Measurements from ENCODE around the gene WDCP.

WDCP gene

DNA sequence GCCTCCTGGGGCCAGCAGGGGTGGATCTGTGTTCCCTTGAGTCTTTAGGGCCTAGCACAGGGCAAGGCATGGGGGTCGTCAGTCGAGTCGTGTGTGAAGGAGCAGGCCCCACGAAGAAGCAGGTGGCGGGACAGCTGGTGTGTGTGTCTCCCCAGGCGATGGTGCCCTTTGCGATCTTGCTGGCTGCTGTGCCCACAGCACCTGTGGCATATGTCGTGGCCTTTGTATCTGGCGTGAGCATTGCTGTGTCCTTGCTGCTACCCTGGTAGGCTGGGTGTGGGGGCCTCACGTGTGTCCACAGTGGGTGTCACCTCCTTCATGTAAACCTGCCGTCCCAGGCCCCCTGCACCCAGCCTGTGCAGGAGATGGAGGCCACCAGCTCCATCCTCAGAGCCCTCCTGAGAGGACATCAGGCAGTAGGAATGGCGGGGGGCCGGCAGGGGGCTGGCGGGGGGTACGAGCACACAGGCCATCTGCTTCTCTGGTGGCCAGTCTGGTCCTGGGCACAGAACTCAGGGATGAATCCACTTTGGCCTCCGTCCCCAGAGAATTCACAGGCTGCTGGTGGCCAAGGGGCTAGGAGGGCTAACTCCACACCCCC lies 24.1 kb downstream of the WDCP start:
- TF ChIP-seq NFRKB (IDR thresholded peaks at IDR 0.05) (no peak), FOXA1 (IDR thresholded peaks at IDR 0.05) (no peak)
- CTCF ChIA-PET, result interaction anchor here (0.6 kb wide), 1 partner anchor 10 kb away, joined by 3 read pairs; no protein-coding TSS in a partner anchor
- POLR2A ChIA-PET, result interaction anchor here (1.8 kb wide), 1 partner anchor 24 kb away, joined by 5 read pairs; the partner anchor contains the start of gene WDCP
- no peak for DNase-seq (ENCODE audit: extremely low spot score)

DNA sequence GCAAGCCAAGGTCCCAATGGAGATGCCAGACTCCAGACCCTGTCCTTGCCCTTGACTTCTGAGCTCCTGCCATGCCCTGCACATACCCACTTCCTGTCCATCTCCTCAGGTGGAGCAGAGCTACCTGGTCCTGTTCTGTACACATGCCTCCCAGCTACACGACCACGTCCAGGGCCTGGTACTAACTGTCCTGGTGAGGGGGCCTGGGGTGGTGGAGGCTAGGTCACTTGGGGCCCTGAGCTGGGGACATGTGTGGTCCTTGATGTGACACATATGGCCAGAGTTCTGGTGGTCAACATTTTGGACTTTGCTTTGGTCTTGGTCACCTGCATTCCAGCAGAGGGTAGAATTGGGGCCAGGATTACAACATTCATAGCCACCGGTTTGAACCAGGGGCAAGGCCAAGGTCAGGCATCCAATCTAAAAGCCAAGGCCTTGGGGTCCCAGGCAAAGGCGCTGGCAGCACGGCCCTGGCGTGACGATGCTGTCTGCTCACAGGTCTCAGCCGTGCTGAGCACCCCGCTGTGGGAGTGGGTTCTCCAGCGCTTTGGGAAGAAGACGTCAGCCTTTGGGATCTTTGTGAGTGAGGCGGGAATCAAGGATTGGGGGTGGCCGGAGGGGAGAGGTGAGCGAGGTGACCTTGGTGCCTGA lies 24.7 kb downstream of the WDCP start:
- CTCF ChIA-PET, result no interaction called here
- POLR2A ChIA-PET, result interaction anchor here (0.9 kb wide), 1 partner anchor 25 kb away, joined by 3 read pairs; the partner anchor contains the start of gene WDCP
- DNase-seq (ENCODE audit: extremely low spot score), result no peak
- TF ChIP-seq FOXA1 (IDR thresholded peaks at IDR 0.05) (no peak), ELF4 (IDR thresholded peaks at IDR 0.05) (no peak), FOXM1 (IDR thresholded peaks at IDR 0.05; ENCODE audit: borderline replicate concordance) (no peak), NFRKB (IDR thresholded peaks at IDR 0.05) (no peak), HDGF (IDR thresholded peaks at IDR 0.05; ENCODE audit: borderline replicate concordance) (no peak), TARDBP (IDR thresholded peaks at IDR 0.05) (no peak), SP1 (IDR thresholded peaks at IDR 0.05) (no peak), L3MBTL2 (conservative IDR thresholded peaks at IDR 0.05) (no peak), CTBP1 (IDR thresholded peaks at IDR 0.05; ENCODE audit: borderline replicate concordance) (no peak), SUZ12 (IDR thresholded peaks at IDR 0.05) (no peak), ZNF384 (IDR thresholded peaks at IDR 0.05) (no peak), ARNT (IDR thresholded peaks at IDR 0.05) (no peak), BHLHE40 (IDR thresholded peaks at IDR 0.05; ENCODE audit: borderline replicate concordance) (no peak), FOXK2 (IDR thresholded peaks at IDR 0.05) (no peak), LEF1 (IDR thresholded peaks at IDR 0.05; ENCODE audit: borderline replicate concordance) (no peak)
- TF ChIP-seq, protein P1, sequence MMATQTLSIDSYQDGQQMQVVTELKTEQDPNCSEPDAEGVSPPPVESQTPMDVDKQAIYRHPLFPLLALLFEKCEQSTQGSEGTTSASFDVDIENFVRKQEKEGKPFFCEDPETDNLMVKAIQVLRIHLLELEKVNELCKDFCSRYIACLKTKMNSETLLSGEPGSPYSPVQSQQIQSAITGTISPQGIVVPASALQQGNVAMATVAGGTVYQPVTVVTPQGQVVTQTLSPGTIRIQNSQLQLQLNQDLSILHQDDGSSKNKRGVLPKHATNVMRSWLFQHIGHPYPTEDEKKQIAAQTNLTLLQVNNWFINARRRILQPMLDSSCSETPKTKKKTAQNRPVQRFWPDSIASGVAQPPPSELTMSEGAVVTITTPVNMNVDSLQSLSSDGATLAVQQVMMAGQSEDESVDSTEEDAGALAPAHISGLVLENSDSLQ (IDR thresholded peaks at IDR 0.05), result no peak

DNA sequence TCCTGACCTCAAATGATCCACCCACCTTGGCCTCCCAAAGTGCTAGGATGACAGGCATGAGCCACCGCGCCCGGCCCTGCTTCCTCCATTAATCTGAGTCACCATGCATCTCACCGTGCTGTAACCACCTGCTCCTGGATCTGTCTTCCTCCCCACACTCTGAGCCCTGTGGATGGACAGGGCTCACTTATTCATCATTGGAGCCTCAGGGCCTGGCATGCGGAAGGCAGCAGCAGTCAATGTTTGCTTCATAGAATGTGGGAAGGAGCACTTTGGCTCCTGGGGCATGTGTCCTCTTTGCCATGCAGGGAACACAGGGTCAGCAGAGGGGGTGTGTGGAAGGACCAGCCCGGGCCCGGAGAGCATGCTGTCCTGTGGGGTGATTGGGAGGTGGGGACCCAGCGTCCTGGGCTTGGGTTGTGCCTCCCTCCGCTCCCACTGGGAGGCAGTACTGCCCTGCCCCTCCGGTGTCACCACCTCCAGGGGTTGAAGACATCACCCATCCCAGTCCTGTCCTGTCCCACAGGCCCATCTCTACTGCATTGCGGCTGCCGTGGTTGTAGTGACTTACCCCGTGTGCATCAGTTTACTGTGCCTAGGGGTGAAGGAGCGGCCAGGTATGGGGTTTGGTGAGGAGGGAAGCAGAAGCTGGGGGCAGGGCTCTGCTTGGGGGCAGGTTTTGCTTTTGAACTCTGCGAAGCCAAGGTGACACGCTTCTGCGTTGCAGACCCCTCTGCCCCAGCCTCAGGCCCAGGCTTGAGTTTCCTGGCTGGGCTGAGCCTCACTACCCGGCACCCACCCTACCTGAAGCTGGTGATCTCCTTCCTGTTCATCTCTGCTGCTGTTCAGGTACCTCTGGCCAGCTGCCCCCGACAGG lies 25.8 kb downstream of the WDCP start:
- ChIA-PET CTCF (no interaction called here), POLR2A (interaction anchor here (0.9 to 1.9 kb wide), 2 partner anchors 26 to 95 kb away, joined by 3 to 5 read pairs; partner anchors contain the start of genes ATAD2B and WDCP)
- TF ChIP-seq CTBP1 (IDR thresholded peaks at IDR 0.05; ENCODE audit: borderline replicate concordance) (no peak), ARNT (IDR thresholded peaks at IDR 0.05) (no peak), TARDBP (IDR thresholded peaks at IDR 0.05) (no peak)
- peak; percentile 57 for DNase-seq (ENCODE audit: extremely low spot score)

DNA sequence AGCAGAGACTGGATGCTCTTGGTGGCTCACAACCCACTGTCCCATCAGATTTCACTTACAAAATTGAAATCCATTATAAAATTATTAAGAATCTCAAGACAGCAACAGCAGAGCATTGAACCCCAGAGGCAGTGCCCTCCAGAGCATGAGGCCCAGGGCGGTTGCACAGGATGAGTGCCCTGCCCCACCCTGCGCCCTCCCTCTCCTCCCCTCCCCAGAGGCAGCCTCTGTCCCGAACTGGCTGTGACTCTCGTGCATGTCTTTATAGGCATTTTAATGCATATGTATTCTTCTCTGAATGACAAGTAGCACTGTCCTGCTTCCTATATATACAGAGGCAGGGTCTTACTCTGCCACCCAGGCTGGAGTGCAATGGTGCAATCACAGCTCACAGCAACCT lies 26.9 kb downstream of the WDCP start:
- ChIA-PET CTCF (no interaction called here), POLR2A (interaction anchor here (1.9 kb wide), 1 partner anchor 93 kb away, joined by 5 read pairs; the partner anchor contains the start of gene ATAD2B)
- TF ChIP-seq ZNF384 (IDR thresholded peaks at IDR 0.05) (no peak), NFRKB (IDR thresholded peaks at IDR 0.05) (no peak), FOXA1 (IDR thresholded peaks at IDR 0.05) (no peak), CTBP1 (IDR thresholded peaks at IDR 0.05; ENCODE audit: borderline replicate concordance) (no peak), ELF4 (IDR thresholded peaks at IDR 0.05) (no peak)
- DNase-seq (ENCODE audit: extremely low spot score), result no peak

DNA sequence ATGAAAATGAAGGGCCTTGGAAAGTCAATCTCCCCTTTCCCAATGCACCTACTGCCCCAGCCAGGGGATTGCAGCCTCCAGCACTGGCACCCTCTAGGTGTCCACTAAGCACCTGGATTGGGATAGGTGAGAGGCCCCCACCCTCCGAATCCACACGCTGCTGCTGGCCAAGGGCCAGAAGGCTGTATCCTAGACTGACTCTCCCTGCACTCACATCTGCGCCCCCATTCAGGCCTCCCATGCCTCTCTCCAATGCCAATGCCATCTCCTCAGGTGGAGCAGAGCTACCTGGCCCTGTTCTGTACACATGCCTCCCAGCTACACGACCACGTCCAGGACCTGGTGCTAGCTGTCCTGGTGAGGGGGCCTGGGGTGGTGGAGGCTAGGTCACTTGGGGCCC lies 27.5 kb downstream of the WDCP start:
- DNase-seq (ENCODE audit: extremely low spot score), result no peak
- POLR2A ChIA-PET, result no interaction called here
- CTCF ChIA-PET, result no interaction called here
- TF ChIP-seq BHLHE40 (IDR thresholded peaks at IDR 0.05; ENCODE audit: borderline replicate concordance), result no peak
- no peak for TF ChIP-seq FOXM1 (IDR thresholded peaks at IDR 0.05; ENCODE audit: borderline replicate concordance)
- no peak for TF ChIP-seq HDGF (IDR thresholded peaks at IDR 0.05; ENCODE audit: borderline replicate concordance)
- TF ChIP-seq TARDBP (IDR thresholded peaks at IDR 0.05), result no peak
- TF ChIP-seq LEF1 (IDR thresholded peaks at IDR 0.05; ENCODE audit: borderline replicate concordance), result no peak
- no peak for TF ChIP-seq FOXK2 (IDR thresholded peaks at IDR 0.05)
- TF ChIP-seq CTBP1 (IDR thresholded peaks at IDR 0.05; ENCODE audit: borderline replicate concordance), result no peak

DNA sequence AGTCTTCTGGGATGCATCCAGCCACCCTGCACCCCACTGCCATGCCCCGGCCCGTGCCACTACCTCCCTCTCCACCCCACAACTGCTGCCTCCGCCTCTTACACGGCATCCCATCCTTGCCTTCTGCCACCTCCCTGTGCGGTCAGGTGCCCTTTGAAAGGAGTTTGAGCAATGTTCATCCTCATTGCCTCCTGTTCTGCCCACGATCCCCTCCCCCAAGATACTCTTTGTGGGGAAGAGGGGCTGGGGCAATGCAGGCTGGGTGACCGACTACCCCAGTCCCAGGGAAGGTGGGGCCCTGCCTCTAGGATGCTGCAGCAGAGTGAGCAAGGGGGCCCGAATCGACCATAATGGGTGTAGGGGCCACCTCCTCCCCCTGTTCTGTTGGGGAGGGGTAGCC lies 28.9 kb downstream of the WDCP start:
- ChIA-PET POLR2A (no interaction called here), CTCF (no interaction called here)
- no peak for DNase-seq (ENCODE audit: extremely low spot score)
- TF ChIP-seq ELF4 (IDR thresholded peaks at IDR 0.05), result no peak
- TF ChIP-seq ZNF384 (IDR thresholded peaks at IDR 0.05), result no peak
- TF ChIP-seq SUZ12 (IDR thresholded peaks at IDR 0.05), result no peak
- no peak for TF ChIP-seq SP1 (IDR thresholded peaks at IDR 0.05)
- no peak for TF ChIP-seq FOXK2 (IDR thresholded peaks at IDR 0.05)
- TF ChIP-seq, protein P1 (IDR thresholded peaks at IDR 0.05), result no peak
- TF ChIP-seq NFRKB (IDR thresholded peaks at IDR 0.05), result no peak
- TF ChIP-seq ARNT (IDR thresholded peaks at IDR 0.05), result no peak
- TF ChIP-seq CTBP1 (IDR thresholded peaks at IDR 0.05; ENCODE audit: borderline replicate concordance), result no peak
- TF ChIP-seq BHLHE40 (IDR thresholded peaks at IDR 0.05; ENCODE audit: borderline replicate concordance), result no peak
- no peak for TF ChIP-seq HDGF (IDR thresholded peaks at IDR 0.05; ENCODE audit: borderline replicate concordance)
- no peak for TF ChIP-seq FOXM1 (IDR thresholded peaks at IDR 0.05; ENCODE audit: borderline replicate concordance)
- TF ChIP-seq FOXA1 (IDR thresholded peaks at IDR 0.05), result no peak
- TF ChIP-seq L3MBTL2 (conservative IDR thresholded peaks at IDR 0.05), result no peak
- TF ChIP-seq TARDBP (IDR thresholded peaks at IDR 0.05), result no peak
